NCI-H2107 treated with DMSO at 0.1 percent for 48 hours (cell line): ENCODE measurements around the gene SLC15A5.

ENCODE experiments used
- DNase-seq: peaks from one replicate; lab custom pipeline; 2025; ENCODE audit not compliant: unreplicated experiment; lab: John Stamatoyannopoulos, UW

The SLC15A5 gene

DNA sequence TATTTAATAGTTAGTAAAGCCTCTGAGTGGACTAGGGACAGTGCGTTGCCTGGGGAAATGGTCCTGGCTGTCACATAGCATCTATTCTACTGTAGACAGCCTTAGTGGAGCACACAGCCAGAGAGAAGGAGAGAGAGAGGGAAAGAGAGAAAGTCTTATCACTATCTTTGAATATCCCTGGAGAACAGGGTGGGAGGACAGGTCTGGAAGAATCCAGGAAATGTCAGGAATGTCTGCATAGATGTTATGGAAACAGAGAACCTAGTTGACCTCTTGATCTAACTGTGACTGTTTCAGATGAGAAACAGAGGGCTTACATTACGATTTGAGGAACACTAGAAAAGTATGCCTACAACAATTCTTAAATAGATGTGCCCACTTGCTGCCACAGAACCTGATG, 92.8 kb downstream of the SLC15A5 start:
- no peak for DNase-seq

DNA sequence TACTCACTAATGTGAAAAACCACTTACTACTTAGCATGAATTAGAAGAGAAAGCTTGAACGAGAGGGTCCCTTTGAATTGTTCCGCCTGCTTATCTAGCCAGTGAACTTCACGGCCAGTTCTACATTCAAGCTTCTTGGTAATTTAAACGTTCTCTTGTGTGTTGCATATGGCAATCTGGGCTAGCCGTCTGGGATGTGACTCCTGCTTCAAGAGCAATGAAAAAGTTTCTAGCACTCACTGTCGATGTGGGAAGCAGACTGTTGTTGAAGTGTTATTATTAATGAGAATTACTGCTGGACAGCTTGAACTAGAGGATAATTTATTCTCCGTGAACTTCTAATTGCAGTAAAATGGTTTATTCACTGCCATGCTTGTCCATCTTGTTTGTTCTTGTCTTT, 93.9 kb downstream of the SLC15A5 start:
- DNase-seq, result no peak

DNA sequence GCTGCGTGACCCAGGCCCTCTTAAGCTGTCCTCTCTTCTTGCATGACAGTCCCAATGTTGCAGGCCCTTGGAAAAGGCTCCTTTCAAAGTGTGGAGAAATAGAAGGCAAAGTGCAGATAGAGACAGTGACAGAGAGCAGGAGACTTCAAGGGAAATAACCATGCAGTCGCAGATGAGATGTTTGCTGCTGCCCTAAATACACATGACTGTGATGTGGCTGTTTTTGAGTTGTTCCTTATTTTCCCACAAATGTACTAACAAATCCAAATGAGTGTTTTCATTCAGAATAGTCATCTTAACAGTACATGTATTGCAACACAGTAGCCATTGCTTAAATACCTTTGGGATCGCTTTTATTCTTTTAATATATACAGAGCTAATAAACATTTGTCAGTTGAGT, 101.6 kb downstream of the SLC15A5 start:
- no peak for DNase-seq

DNA sequence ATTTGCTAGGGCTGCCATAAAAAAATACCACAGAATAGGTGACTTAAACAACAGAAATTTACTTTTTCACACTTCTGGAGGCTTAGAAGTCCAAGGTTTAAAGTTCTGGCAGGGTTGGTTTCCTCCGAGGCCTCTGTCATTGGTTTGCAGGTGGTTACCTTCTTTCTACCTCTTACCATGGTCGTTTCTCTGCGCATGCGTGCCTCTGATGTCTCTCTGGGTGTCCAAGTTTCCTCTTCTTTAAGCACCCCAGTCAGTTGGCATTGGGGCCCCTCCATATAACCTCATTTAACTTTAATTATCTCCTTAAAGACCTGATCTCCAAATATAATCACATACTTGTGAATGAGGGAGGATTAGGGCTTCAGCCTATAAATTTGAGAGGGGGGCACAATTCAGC, 103.2 kb downstream of the SLC15A5 start:
- no peak for DNase-seq

DNA sequence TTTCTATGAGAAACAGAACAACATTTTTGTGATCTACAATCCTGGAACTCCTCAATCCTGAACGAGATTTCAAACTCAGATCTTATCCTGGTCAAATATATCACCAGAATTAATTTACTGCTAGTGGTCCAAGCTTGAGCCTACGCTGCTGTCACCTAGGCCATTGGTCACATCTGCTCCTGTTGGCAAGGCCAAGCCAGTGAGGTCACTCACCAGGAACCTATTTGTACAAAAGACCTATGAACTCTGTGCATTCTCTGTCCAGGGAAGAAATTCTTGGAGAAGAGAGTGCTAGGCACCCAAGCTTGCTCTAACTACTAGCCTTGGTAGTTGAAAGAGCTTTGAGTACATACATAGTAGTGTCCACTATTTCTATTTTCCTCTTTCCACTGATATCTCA, 106.1 kb downstream of the SLC15A5 start:
- no peak for DNase-seq

DNA sequence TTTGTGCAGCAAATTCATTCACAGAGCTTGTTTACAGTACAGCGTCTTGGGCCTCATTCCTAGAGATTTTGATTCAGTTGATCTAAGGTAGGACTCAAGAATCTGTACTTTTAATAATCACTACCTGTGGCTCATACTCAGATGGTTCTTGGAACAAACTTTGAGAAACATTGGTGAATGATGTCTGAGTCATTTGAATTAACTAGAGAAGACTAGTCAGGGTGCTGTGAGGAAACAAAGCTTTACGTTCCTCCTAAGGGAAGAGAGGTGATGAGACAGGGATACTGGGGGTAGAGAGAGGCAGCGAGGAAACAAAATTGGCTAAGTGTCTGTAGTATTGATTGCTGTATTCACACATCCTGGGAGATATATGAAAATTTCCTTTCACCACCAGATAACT, 109.4 kb downstream of the SLC15A5 start:
- no peak for DNase-seq

DNA sequence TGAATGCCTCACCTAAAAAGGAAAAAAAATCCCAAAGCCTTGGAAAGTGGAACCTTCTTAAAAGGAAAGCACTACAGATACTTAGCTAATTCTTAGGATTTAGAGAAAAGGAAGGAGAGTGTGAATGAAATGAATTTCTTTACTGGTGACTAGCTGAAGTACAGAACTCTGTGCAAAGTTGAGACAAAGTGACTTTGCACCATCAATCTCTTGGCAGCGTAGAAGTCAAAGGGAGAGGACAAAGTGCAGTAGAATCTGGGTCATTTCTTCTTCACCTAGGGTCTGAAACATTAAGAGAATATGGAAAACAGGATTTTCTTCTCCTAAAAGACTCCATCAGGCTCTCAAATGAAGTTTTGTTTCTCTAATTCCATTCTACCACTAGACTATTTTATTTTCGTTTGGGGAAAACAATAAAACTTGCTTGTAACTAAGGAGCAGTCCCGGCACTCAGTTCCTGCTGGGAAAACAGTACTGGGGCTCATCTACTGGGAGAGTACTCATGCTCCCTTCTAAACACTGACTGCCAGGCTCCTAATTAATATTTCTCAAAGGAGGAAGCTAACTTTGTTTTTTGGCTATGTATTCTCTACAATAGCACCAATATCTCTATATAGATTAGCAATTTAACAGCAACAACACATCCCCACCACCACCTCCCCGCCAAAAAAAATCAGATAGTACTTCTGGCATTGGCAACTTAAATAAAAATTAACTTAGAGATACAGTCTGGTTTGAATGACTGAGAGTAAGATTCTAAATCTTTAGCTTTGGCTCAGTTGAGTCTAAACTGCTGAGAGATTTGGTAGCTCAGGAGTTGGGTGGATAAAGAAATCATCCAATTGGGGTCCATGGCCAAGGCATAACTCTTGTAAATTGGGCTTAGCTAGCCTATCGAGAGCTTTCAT, 110.7 kb downstream of the SLC15A5 start:
- no peak for DNase-seq

DNA sequence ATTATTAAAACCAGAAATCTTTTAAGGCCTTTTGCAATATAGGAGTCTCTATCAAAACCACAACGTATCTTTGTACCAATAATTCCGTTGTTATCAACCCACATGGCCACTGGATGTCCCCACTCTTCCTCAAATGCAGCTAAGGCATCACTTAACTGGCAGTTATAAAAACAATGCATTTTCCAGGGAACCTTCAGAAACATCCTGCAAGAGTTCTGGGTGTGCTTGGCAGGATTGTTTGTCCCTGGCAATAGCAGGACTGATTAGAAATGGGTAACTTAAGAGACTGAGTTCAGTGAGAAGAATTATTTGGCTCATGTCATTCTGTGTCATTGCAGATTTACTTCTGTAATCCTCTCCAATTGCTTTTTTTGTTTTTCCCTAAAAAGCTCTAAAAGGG, 112.0 kb downstream of the SLC15A5 start:
- DNase-seq, result peak; percentile 58

DNA sequence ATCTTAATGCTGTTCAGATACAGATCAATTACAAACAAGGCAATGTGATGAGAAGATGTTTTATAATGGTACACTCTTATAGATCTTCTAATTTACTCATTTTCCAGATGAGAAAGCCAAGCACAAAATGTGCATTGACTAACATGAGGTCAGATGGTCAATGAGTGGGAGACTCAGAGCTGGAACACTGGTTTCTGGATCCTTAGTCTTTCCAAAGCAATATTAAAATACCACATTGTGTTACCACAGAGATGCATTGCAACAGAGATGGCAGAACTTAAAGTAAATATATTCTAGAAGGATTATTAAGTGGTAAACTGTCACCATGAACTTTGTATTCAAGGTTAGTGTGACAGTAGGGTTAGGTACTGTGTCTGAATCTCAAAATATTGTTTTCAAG, 113.6 kb downstream of the SLC15A5 start:
- DNase-seq, result no peak

DNA sequence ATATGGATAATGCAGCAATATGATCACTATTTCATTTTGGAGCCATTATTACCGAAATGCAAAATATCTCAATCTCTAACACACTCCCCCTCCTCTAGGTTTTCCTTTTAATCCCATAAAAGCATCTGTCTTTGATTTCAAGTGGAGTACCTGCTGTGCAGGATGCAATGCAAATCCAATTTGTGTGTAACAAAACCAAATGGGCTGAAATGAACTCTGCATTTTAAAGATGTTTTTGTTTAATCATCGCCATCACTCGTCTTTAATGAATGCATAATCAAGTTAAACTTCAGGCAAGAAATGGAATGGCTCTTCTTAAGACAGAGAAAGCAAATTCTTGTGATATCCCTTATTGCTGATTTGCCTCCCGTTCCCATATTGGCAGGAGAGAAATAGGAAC, 114.3 kb downstream of the SLC15A5 start:
- DNase-seq, result no peak

DNA sequence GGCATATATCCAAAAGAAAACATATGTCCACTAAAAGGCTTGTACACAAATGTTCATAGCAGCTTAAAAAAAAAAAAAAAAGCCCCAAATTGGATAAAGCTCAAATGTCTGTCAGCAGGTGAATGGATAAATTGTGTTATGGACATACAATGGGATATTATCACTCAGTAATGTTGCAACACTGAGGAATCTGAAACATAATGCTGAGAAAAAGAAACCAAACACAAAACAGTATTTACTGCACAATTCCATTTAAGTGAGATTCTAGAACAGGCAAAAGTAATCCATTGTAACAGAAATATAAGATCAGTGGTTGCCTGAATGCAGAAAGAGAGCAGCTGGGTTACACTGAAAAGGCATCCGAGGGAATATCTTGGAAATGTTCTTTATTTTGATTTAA, 117.9 kb downstream of the SLC15A5 start:
- DNase-seq, result no peak

DNA sequence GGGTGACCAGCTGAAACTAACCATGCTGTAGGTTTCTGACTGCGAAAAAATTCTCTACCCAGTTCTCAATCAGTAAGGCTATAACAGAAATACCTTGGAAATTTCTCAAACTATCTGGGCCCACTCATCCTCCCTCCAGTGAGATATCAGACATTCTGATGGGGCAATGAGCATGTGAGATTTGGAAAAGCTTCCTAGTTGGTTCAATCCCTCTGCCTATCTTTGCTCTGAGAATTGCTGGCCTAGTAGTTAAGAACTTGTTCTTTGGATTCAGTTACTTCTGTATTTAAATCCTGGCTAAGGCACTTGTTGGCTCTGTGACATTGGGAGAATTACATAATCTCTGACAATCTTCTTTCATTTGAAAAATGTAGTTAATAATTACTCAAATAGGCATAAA, 119.4 kb downstream of the SLC15A5 start:
- no peak for DNase-seq

DNA sequence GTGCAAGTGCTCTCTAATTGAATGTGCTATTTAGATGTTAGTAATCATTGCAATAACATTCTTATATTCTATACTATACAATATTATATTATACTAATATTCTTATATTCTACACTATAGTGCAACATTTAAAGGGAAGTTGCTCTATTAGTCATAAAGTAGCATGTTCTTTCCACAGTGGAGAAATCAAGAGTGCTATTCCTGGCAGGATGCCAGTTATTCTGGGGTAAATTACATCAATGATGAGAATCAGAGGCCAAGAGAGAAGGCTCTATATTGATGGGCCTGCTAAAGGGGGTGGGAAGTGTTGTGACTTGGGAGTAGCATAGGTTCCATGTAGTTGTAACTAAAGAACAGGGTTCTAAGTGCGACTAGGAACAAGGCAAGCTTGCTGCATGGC, 121.5 kb downstream of the SLC15A5 start:
- DNase-seq, result no peak

DNA sequence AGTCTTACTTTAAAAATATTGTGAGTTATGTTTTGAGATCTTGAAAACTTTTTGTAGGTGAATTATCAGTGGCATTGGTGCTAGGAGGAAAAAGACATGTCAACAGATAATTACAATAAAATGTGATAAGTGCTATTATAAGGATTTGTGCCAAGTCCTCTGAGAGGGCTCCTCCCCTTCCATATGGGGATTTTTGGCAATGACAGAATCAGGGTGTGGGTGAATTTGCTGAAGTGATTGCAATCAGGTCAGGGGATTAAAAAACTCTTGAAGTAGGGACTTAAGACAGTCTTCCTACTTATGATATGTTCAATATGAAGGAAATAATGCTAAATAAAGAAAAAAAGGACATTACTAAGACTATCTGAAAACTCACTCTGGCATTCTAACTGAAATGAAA, 122.5 kb downstream of the SLC15A5 start:
- DNase-seq, result no peak

DNA sequence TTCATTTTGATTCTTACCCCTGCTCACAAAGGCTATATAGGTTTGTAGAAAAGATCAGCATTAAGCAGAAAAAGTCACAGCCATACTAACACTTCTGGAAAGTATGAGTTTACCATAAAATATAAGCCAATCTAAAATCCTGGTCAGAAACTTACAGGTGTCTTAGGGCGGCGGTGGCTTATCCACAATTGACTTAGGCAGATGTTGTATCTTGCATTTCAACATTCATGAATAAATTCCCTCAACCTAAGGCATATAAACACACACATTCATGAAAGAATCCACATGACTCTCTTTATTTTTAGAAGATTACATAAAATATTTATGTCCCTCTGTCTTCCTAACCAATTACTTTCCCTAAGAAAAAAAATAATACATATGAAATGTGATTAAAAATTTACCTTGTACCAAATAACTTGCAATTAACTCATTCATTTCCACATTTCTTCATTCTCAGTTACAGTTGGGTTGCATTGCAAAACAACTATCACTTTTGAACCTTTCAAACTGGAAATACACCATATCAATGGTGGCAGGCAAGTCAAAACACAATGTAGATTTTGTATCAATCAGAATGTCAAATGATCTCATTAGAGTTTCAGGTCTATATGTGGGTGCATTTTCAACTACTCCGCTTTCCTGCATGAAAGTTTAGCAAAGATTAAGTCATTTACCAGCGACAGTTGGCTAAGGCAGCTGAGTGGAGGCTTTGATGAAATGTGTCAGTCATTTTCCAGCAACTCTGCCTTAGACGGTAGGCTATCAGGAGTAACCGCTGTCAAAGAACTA, 124.4 kb downstream of the SLC15A5 start:
- no peak for DNase-seq

DNA sequence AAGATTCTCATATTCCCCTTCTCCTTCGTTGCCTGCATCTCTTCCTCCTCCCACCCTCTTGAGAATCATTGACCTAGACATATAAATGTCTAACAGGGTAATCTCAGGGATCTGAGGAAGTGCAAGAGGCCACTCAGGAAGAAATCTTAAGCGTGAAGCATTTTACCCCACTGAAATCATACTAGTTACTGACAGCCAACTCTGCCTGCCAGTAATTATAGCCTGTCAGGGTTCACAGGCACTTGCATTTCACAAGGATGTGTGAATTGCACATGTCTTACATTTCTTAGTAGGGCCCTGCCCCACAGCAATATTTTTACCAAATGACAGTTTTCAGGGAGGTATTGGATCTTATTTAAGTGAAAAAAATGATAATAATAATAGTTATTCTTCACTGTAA, 127.2 kb downstream of the SLC15A5 start:
- DNase-seq, result no peak

DNA sequence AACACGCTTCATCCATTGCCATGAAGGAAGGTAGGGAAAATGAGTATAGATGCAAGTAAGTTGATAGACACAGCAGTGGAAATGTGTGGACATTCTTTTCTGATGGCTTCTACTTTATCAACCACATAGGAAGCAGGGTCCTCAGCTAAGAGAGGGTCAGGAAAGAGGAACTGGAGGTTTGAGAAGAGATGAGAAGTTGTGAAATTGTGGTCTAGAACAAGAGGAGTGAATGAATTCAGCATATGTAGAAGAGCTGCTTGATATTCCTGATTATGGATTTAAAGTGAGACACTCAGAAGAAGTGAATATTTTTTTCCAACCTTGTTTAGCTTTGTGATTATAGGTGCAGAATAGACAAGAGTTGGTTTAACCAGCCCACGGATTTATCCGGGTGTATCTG, 128.5 kb downstream of the SLC15A5 start:
- DNase-seq, result no peak
